Measurements from ENCODE around the gene BRINP3.

The BRINP3 gene

GRCh38 chr1:190193508-190194115 lies 284.1 kb downstream of the BRINP3 start:
- Histone ChIP-seq H3K27ac (ENCODE audit: extremely low read depth, low read depth, low read length) (no peak overlapping the region), H3K4me1 (ENCODE audit: control insufficient read depth, insufficient read depth, low read length) (no peaks in the 10 kb centered on the region), H3K36me3 (ENCODE audit: control insufficient read depth in 2 of 2, insufficient read depth in 1 of 2, low read length in 2 of 2) (no peaks in the 10 kb centered on the region), H3K4me3 (ENCODE audit: low read depth, low read length) (no peak overlapping the region), H3K9me3 (ENCODE audit: control insufficient read depth, insufficient read depth, low read depth, low read length) (no peaks in the 10 kb centered on the region)
- TF ChIP-seq ZNF155 (tag by site-specific recombination; IDR thresholded peaks at IDR 0.05) (no peak), ZNF596 (tag by site-specific recombination; IDR thresholded peaks at IDR 0.05) (no peak), ZFP69B (tag by site-specific recombination; IDR thresholded peaks at IDR 0.05) (no peak), PBX3 (CRISPR knock-in tag; IDR thresholded peaks at IDR 0.05) (no peak), KLF9 (tag by site-specific recombination; IDR thresholded peaks at IDR 0.05; ENCODE audit: low read depth) (no peak), BCL6B (tag by site-specific recombination; IDR thresholded peaks at IDR 0.05) (no peak), ZNF626 (tag by site-specific recombination; IDR thresholded peaks at IDR 0.05) (no peak), ZSCAN30 (tag by site-specific recombination; IDR thresholded peaks at IDR 0.05) (no peak), ZNF670 (tag by site-specific recombination; IDR thresholded peaks at IDR 0.05; ENCODE audit: low read depth) (no peak), ZNF433 (tag by site-specific recombination; IDR thresholded peaks at IDR 0.05; ENCODE audit: low read depth) (no peak), ZNF311 (tag by site-specific recombination; IDR thresholded peaks at IDR 0.05; ENCODE audit: borderline replicate concordance) (no peak), ZBTB48 (tag by site-specific recombination; IDR thresholded peaks at IDR 0.05) (no peak), ZNF133 (tag by site-specific recombination; IDR thresholded peaks at IDR 0.05) (no peak), ZNF48 (tag by site-specific recombination; IDR thresholded peaks at IDR 0.05) (no peak), ZFP41 (tag by site-specific recombination; IDR thresholded peaks at IDR 0.05; ENCODE audit: borderline replicate concordance) (no peak), ZSCAN5A (tag by site-specific recombination; IDR thresholded peaks at IDR 0.05) (no peak), ZNF146 (tag by site-specific recombination; IDR thresholded peaks at IDR 0.05) (no peak), WT1 (tag by site-specific recombination; IDR thresholded peaks at IDR 0.05) (no peak)
- POLR2A ChIA-PET: no interaction called here
- CTCF ChIA-PET: interaction anchor here (0.6 kb wide), 1 partner anchor 32 kb away, joined by 3 read pairs; no protein-coding TSS in a partner anchor

- Histone ChIP-seq H3K4me1 (ENCODE audit: control insufficient read depth, insufficient read depth, low read length) (no peaks in the 10 kb centered on the region), H3K36me3 (ENCODE audit: control insufficient read depth in 2 of 2, insufficient read depth in 1 of 2, low read length in 2 of 2) (no peaks in the 10 kb centered on the region), H3K4me3 (ENCODE audit: low read depth, low read length) (no peak overlapping the region), H3K9me3 (ENCODE audit: control insufficient read depth, insufficient read depth, low read depth, low read length) (no peaks in the 10 kb centered on the region), H3K27ac (ENCODE audit: extremely low read depth, low read depth, low read length) (no peak overlapping the region)
- no peak for TF ChIP-seq OSR2 (tag by site-specific recombination; IDR thresholded peaks at IDR 0.05)
- TF ChIP-seq KLF10 (tag by site-specific recombination; IDR thresholded peaks at IDR 0.05): no peak
- TF ChIP-seq ZNF302 (tag by site-specific recombination; IDR thresholded peaks at IDR 0.05; ENCODE audit: low read depth): no peak
- TF ChIP-seq ZNF112 (tag by site-specific recombination; IDR thresholded peaks at IDR 0.05): no peak
- no peak for TF ChIP-seq ZBTB7A (tag by site-specific recombination; IDR thresholded peaks at IDR 0.05; ENCODE audit: low read depth)
- TF ChIP-seq ZNF2 (tag by site-specific recombination; IDR thresholded peaks at IDR 0.05): no peak
- no peak for TF ChIP-seq HOXA7 (CRISPR knock-in tag; IDR thresholded peaks at IDR 0.05; ENCODE audit: borderline replicate concordance)
- no peak for TF ChIP-seq ZNF701 (tag by site-specific recombination; IDR thresholded peaks at IDR 0.05)
- TF ChIP-seq ZNF37A (tag by site-specific recombination; IDR thresholded peaks at IDR 0.05): no peak
- no peak for TF ChIP-seq ZBTB44 (tag by site-specific recombination; IDR thresholded peaks at IDR 0.05)
- no peak for TF ChIP-seq ZNF670 (tag by site-specific recombination; IDR thresholded peaks at IDR 0.05; ENCODE audit: low read depth)
- TF ChIP-seq ZNF23 (tag by site-specific recombination; IDR thresholded peaks at IDR 0.05; ENCODE audit: borderline replicate concordance): no peak
- no peak for TF ChIP-seq ZBTB10 (tag by site-specific recombination; IDR thresholded peaks at IDR 0.05)
- ChIA-PET CTCF (no interaction called here), POLR2A (no interaction called here)
Observed at GRCh38 chr1:190192627-190193026, 285.0 kb downstream of the BRINP3 start.

Measured in HEK293 (cell line).